Measurements from ENCODE around the gene BNC2. TPM values are rescaled to one million over a fixed set of nuclear protein-coding genes. Genes with fewer than 3 reads are reported as not detected.
"Not testable (repeated sequence)": the region's sequence is repeated elsewhere in the genome, so short reads cannot be mapped to it uniquely, and the experiment has no call there.

Gene BNC2
- total RNA-seq, 1 donor from 2014 or later, result 2.4 TPM

GRCh38 chr9:16912197-16912596 is 41.7 kb upstream of the BNC2 start:
- Histone ChIP-seq H3K36me3 (no peaks in the 10 kb centered on the region), H3K79me2 (ENCODE audit: low read depth) (no peaks in the 10 kb centered on the region), H3K4me2 (no peak overlapping the region), H3K27me3 (no peaks in the 10 kb centered on the region), H3F3A (ENCODE audit: low read depth) (no peaks in the 10 kb centered on the region), H3K9ac (no peak overlapping the region), H3K4me3 (no peak overlapping the region), H3K4me1 (no peaks in the 10 kb centered on the region), H3K9me3 (ENCODE audit: low read depth) (no peaks in the 10 kb centered on the region), H3K27ac (no peak overlapping the region), H2AFZ (replicated peaks) (no peak overlapping the region), H4K20me1 (ENCODE audit: low read depth) (no peaks in the 10 kb centered on the region)
- Mint-ChIP-seq H3K4me3 (no peak overlapping the region), H3K36me3 (peaks cover 2% of the 10 kb centered on the region), H3K27me3 (ENCODE audit: insufficient read depth, low read depth) (no peaks in the 10 kb centered on the region), H3K27ac (no peak overlapping the region), H3K9me3 (peaks cover 4% of the 10 kb centered on the region), H3K4me1 (no peaks in the 10 kb centered on the region)
- no peak for DNase-seq (ENCODE audit: low spot score)
- TF ChIP-seq EZH2 (IDR thresholded peaks at IDR 0.05) (no peak), CTCF (IDR thresholded peaks at IDR 0.05) (no peak)

- H3K36me3 Mint-ChIP-seq, result not testable (repeated sequence)
Observed at GRCh38 chr9:16908206-16908605, 37.7 kb upstream of the BNC2 start.

GRCh38 chr9:16904655-16905054 is 34.2 kb upstream of the BNC2 start:
- Histone ChIP-seq H3K9ac (no peak overlapping the region), H3K4me1 (no peaks in the 10 kb centered on the region), H3F3A (ENCODE audit: low read depth) (no peaks in the 10 kb centered on the region), H3K79me2 (ENCODE audit: low read depth) (no peaks in the 10 kb centered on the region), H3K4me3 (no peak overlapping the region), H3K4me2 (no peak overlapping the region), H2AFZ (replicated peaks) (no peak overlapping the region), H3K27me3 (no peaks in the 10 kb centered on the region), H3K9me3 (ENCODE audit: low read depth) (no peaks in the 10 kb centered on the region), H3K27ac (no peak overlapping the region), H3K36me3 (no peaks in the 10 kb centered on the region), H4K20me1 (ENCODE audit: low read depth) (no peaks in the 10 kb centered on the region)
- Mint-ChIP-seq H3K27me3 (ENCODE audit: insufficient read depth, low read depth) (peaks cover 5% of the 10 kb centered on the region), H3K9me3 (no peaks in the 10 kb centered on the region), H3K36me3 (no peaks in the 10 kb centered on the region), H3K27ac (no peak overlapping the region), H3K4me1 (no peaks in the 10 kb centered on the region), H3K4me3 (no peak overlapping the region)
- TF ChIP-seq EZH2phosphoT487 (IDR thresholded peaks at IDR 0.05) (no peak), EZH2 (IDR thresholded peaks at IDR 0.05) (no peak), CTCF (IDR thresholded peaks at IDR 0.05) (no peak)
- DNase-seq (ENCODE audit: low spot score), result no peak

More at GRCh38 chr9:16908206-16908605, 37.7 kb upstream of the BNC2 start:
- not testable (repeated sequence) for H3K4me1 Mint-ChIP-seq; H3K4me2 ChIP-seq; H3K9ac ChIP-seq; H3K79me2 ChIP-seq (ENCODE audit: low read depth); H3F3A ChIP-seq (ENCODE audit: low read depth); H3K27ac Mint-ChIP-seq; H3K9me3 Mint-ChIP-seq; H2AFZ ChIP-seq (replicated peaks); H3K4me1 ChIP-seq; H4K20me1 ChIP-seq (ENCODE audit: low read depth); DNase-seq (ENCODE audit: low spot score); H3K9me3 ChIP-seq (ENCODE audit: low read depth); H3K27ac ChIP-seq; H3K27me3 ChIP-seq; H3K27me3 Mint-ChIP-seq (ENCODE audit: insufficient read depth, low read depth); H3K36me3 ChIP-seq; H3K4me3 Mint-ChIP-seq; H3K4me3 ChIP-seq

- Histone ChIP-seq H3K79me2 (ENCODE audit: low read depth) (no peaks in the 10 kb centered on the region), H2AFZ (replicated peaks) (no peak overlapping the region), H3K9me3 (ENCODE audit: low read depth) (no peaks in the 10 kb centered on the region), H3K9ac (no peak overlapping the region), H3K27me3 (no peaks in the 10 kb centered on the region), H3K4me3 (no peak overlapping the region), H3K36me3 (no peaks in the 10 kb centered on the region), H3K27ac (no peak overlapping the region), H4K20me1 (ENCODE audit: low read depth) (no peaks in the 10 kb centered on the region), H3K4me2 (no peak overlapping the region), H3K4me1 (no peaks in the 10 kb centered on the region), H3F3A (ENCODE audit: low read depth) (no peaks in the 10 kb centered on the region)
- H3K9me3 Mint-ChIP-seq, result peaks cover 3% of the 10 kb centered on the region
- no peaks in the 10 kb centered on the region for H3K4me1 Mint-ChIP-seq
- no peak overlapping the region for H3K4me3 Mint-ChIP-seq
- peaks cover 5% of the 10 kb centered on the region for H3K27me3 Mint-ChIP-seq (ENCODE audit: insufficient read depth, low read depth)
- no peaks in the 10 kb centered on the region for H3K36me3 Mint-ChIP-seq
- TF ChIP-seq EZH2 (IDR thresholded peaks at IDR 0.05), result no peak
- no peak for TF ChIP-seq EZH2phosphoT487 (IDR thresholded peaks at IDR 0.05)
- TF ChIP-seq CTCF (IDR thresholded peaks at IDR 0.05), result no peak
- no peak overlapping the region for H3K27ac Mint-ChIP-seq
- no peak for DNase-seq (ENCODE audit: low spot score)
Observed at GRCh38 chr9:16901590-16901989, 31.1 kb upstream of the BNC2 start.
